Osteocyte (in vitro differentiated cells): Measurements from ENCODE around the gene FUT3. TPM values are rescaled to one million over a fixed set of nuclear protein-coding genes. Genes with fewer than 3 reads are reported as not detected.

Experiments used
- DNase-seq: peaks from one replicate; pipeline ENCODE4 v3.0.0; 2021; ENCODE audit warnings: mixed read lengths; ENCODE audit not compliant: unreplicated experiment; ENCODE audit errors: extremely low spot score
- H3K27ac Mint-ChIP-seq: one replicate; pipeline ENCODE4 v1.8.0; 2021; ENCODE audit warnings: mild to moderate bottlenecking, mixed read lengths; ENCODE audit not compliant: unreplicated experiment
- H3K27me3 Mint-ChIP-seq: one replicate; pipeline ENCODE4 v1.8.0; 2021; ENCODE audit warnings: mixed read lengths; ENCODE audit not compliant: unreplicated experiment
- H3K36me3 Mint-ChIP-seq: one replicate; pipeline ENCODE4 v1.8.0; 2021; ENCODE audit warnings: mixed read lengths; ENCODE audit not compliant: unreplicated experiment
- H3K4me1 Mint-ChIP-seq: one replicate; pipeline ENCODE4 v1.8.0; 2021; ENCODE audit warnings: mixed read lengths; ENCODE audit not compliant: unreplicated experiment
- H3K4me3 Mint-ChIP-seq: one replicate; pipeline ENCODE4 v1.8.0; 2021; ENCODE audit warnings: mild to moderate bottlenecking, moderate library complexity, mixed read lengths; ENCODE audit not compliant: unreplicated experiment
- H3K9me3 Mint-ChIP-seq: one replicate; pipeline ENCODE4 v1.8.0; 2021; ENCODE audit warnings: mixed read lengths; ENCODE audit not compliant: unreplicated experiment
- long read RNA-seq: library from polyadenylated mRNA; unstranded; transcript quantifications from one replicate; pipeline ENCODE4 v2.0.0, GENCODE V29; 2021
- total RNA-seq: library from RNA; stranded (reverse); gene quantifications from 2 replicates; pipeline ENCODE4 v1.2.1, GENCODE V29; 2021
- TF ChIP-seq, protein P1 (sequence below): fragments of 200-600 bp; sonication (generic); IDR thresholded peaks from 2 replicates; pipeline ENCODE4 v1.5.0; 2021; ENCODE audit warnings: antibody characterized with exemption, mild to moderate bottlenecking, moderate library complexity

Gene FUT3
- not detected in 2 replicates for total RNA-seq
- long read RNA-seq, result 0 reads

DNA sequence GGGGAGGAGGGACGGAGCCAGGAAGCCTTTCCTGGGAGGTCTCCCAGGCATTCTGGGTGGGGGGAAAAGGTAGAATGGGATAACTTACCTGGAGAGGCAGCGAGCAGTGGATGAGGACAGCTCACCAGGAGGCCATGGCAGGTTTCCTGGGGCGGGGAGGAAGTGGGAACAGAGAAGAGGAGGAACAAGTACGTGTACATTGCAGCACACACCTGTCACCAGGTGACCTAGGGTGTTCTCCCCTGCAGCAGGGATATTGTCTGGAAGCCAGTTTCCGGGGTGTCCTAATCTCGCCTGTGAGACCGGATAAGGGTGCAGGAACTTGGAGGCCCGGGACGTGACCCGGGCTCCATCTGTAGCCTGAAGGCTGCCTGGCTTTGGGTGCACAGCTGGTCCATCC is at the start of gene FUT3:
FUT3 (minus strand) TSS at position 148 of the 400 bp plus-strand sequence.
- peaks cover 18% of the 10 kb centered on the region for H3K27me3 Mint-ChIP-seq
- DNase-seq, result no peak
- no peak within 1 kb of the TSS for H3K4me3 Mint-ChIP-seq
- H3K4me1 Mint-ChIP-seq, result peaks cover 1% of the 10 kb centered on the region
- no peaks in the 10 kb centered on the region for H3K36me3 Mint-ChIP-seq
- H3K27ac Mint-ChIP-seq, result no peak within 1 kb of the TSS
- TF ChIP-seq, protein P1, sequence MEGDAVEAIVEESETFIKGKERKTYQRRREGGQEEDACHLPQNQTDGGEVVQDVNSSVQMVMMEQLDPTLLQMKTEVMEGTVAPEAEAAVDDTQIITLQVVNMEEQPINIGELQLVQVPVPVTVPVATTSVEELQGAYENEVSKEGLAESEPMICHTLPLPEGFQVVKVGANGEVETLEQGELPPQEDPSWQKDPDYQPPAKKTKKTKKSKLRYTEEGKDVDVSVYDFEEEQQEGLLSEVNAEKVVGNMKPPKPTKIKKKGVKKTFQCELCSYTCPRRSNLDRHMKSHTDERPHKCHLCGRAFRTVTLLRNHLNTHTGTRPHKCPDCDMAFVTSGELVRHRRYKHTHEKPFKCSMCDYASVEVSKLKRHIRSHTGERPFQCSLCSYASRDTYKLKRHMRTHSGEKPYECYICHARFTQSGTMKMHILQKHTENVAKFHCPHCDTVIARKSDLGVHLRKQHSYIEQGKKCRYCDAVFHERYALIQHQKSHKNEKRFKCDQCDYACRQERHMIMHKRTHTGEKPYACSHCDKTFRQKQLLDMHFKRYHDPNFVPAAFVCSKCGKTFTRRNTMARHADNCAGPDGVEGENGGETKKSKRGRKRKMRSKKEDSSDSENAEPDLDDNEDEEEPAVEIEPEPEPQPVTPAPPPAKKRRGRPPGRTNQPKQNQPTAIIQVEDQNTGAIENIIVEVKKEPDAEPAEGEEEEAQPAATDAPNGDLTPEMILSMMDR, result no peak
- H3K9me3 Mint-ChIP-seq, result no peaks in the 10 kb centered on the region

DNA sequence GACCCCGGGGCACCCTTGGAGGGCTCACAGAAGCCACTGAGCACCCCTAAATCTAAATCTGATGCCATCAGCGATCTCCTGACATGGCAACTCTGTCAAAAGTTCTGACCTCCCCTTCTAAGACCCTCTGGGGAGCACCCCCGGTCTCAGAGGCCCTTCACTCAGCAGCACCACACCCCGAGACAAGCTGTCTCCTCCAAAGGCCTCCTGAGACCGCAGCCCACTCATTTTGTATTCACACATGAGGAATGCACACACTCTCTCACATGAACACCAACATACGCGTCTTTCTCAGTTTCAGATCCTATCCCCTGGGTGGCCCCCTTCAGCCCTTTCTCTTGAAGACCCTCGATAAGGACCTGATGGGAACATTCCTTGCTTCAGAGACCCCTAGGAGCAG is 49.7 kb upstream of the FUT3 start:
- Mint-ChIP-seq H3K9me3 (no peaks in the 10 kb centered on the region), H3K27me3 (no peaks in the 10 kb centered on the region), H3K27ac (no peak overlapping the region), H3K4me3 (no peak overlapping the region), H3K4me1 (peaks cover 18% of the 10 kb centered on the region), H3K36me3 (peaks cover 7% of the 10 kb centered on the region)
- TF ChIP-seq, protein P1, result no peak
- no peak for DNase-seq

DNA sequence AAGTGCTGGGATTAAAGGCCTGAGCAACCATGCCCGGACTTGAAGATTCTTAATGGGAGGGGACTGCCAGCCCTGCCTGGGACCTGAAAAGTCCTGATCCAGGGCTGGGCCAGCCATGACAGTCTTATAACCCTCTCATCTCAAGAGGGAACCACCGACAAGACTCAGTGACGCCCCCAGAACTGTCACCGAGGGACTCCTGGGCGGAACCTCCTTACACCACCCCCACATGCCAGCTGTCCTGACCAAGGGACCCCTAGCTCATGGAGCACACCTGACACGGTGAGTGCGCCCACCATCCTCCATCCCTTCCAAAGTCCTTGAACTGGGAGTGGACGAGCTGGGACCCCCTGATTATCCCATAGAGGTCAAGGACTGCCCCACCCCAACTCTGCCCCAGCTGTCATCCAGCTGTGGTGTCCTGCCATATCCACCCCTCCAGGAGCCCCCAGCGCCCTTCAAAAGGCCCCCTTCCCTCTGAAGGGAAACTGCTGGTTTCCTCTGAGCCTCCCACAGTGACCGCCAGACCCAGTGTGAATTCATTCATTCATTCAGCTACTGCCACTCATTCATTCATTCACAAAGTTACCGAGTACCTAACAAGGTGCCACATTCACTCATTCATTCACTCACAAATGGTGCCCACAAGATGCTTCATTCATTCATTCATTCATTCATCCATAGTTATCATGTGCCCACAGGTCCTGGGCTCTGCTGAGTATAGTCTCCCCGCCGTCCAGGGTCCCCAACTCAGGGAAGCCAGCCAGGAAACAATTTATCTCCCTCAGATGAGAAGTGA is 48.7 kb upstream of the FUT3 start:
- H3K27me3 Mint-ChIP-seq, result no peaks in the 10 kb centered on the region
- TF ChIP-seq, protein P1, result no peak
- H3K4me3 Mint-ChIP-seq, result no peak overlapping the region
- H3K4me1 Mint-ChIP-seq, result peaks cover 14% of the 10 kb centered on the region
- no peak for DNase-seq
- H3K9me3 Mint-ChIP-seq, result no peaks in the 10 kb centered on the region
- no peak overlapping the region for H3K27ac Mint-ChIP-seq
- peaks cover 10% of the 10 kb centered on the region for H3K36me3 Mint-ChIP-seq

DNA sequence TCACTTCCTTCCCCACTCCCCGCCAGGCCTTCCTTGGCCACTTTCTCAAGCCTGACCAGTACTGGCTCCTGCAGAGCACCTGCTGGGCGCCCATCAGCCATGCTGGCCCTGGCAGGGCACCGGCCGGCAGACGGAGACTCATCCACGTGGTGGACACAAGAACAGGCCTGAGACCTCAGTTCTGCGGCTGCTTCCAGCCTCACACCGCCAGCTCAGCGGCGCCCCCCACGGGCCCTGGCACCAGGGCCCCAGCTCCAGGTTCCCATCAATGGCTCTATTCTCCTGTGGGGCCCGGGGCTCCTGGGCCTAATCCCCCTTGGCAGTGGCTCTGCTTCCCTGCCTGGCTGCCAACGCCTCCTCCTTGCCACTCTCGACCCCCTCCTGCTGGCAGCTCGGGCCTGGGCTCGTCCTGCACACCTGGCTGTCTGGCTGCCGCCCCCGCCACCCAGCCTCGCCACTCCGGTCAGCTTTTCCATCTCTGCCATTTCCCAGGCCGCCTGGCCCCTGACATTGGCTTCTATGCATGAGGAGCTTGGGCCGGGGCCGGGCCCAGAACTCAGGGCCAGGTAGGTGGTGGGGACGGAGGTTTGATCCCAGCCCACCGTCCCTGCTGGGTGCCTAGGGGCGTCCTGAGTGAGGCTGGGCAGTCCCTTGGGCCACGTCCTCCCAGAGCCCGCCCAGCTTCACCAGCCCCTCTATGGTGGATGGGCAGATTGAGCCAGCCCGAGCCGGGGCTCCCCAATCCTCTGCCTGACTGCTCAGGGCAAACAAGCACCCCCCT is 46.1 kb upstream of the FUT3 start:
- no peak for DNase-seq
- Mint-ChIP-seq H3K36me3 (peaks cover 10% of the 10 kb centered on the region), H3K4me3 (no peak overlapping the region), H3K9me3 (no peaks in the 10 kb centered on the region), H3K4me1 (peaks cover 7% of the 10 kb centered on the region), H3K27ac (no peak overlapping the region), H3K27me3 (no peaks in the 10 kb centered on the region)
- TF ChIP-seq, protein P1, result no peak
